GM18508 (cell line): Measurements from ENCODE around the gene PUS7.
"Not testable (repeated sequence)": the region's sequence is repeated elsewhere in the genome, so short reads cannot be mapped to it uniquely, and the experiment has no call there.

Source experiments
- ATAC-seq: cut with Tn5 transposase; IDR thresholded peaks from one replicate; pipeline ENCODE4 v1.9.1; 2021; ENCODE audit warnings: moderate number of reproducible peaks; ENCODE audit not compliant: insufficient read depth, unreplicated experiment

PUS7 gene, protein sequence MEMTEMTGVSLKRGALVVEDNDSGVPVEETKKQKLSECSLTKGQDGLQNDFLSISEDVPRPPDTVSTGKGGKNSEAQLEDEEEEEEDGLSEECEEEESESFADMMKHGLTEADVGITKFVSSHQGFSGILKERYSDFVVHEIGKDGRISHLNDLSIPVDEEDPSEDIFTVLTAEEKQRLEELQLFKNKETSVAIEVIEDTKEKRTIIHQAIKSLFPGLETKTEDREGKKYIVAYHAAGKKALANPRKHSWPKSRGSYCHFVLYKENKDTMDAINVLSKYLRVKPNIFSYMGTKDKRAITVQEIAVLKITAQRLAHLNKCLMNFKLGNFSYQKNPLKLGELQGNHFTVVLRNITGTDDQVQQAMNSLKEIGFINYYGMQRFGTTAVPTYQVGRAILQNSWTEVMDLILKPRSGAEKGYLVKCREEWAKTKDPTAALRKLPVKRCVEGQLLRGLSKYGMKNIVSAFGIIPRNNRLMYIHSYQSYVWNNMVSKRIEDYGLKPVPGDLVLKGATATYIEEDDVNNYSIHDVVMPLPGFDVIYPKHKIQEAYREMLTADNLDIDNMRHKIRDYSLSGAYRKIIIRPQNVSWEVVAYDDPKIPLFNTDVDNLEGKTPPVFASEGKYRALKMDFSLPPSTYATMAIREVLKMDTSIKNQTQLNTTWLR

DNA sequence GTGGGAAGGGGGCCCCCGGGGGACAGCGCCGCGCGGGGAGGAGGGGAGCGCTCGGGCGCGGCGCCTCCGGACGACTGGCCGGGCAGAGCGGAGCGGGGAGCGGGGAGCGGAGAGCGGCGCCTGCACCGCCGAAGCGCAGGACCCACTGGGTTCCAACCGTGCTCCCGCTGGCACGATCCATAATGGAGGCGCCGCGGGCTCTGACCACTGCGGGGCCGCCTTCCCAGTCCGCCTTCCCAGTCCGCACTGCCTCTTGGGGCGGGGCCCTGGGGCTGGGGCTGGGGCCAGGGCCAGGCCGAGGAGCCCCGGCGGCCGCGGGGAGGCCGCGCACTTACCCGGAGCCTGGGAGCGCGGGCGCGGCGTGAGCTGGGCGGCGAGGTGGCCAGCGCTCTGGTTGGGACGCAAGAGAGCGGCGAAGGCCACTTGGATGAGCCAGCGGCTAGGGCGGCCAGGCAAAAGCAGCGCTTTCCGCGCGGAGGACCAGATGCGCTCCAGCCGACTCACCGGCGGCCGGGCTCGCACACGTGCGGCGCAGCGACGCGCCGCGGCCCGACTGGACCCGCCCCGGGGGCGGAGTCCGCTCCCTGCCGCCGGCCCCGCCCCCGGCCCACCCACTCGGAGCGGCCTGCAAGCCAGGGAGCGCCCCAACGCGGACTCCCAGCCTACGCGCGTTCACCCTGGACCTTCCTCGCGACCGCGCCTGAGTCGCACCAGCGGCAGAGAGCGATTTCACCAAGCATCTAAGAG lies at the start of gene PUS7:
Gene PUS7, minus strand, starts transcription at position 555 of the 747 bp plus-strand sequence. CDS start 13,759 bp downstream, outside the sequence.
- peak; percentile 51 for ATAC-seq

GRCh38 chr7:105567821-105568220 lies 45.8 kb upstream of the PUS7 start:
- no peak for ATAC-seq

DNA sequence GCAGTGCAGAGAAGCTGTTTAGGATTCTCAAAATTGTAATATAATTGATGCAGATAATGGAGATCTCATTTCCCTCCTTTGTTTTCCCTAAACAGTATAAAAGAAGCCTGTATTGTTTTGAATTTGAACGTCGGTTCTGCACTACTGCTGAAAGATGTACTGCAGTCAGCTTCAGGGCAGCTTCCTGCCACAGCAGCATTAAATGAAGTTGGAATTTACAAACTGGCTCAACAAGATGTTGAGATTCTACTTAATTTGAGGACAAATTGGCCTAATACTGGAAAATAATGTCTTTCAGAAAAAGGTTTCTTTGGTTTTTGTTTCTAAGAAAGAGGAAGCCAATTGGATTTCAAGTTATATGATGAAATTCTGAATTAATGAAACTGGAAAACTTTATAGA lies 45.0 kb upstream of the PUS7 start:
- no peak for ATAC-seq

- no peak for ATAC-seq
Observed at GRCh38 chr7:105565190-105565589, 43.1 kb upstream of the PUS7 start.

- ATAC-seq, result no peak
Observed at GRCh38 chr7:105559926-105560325, 37.9 kb upstream of the PUS7 start.

DNA sequence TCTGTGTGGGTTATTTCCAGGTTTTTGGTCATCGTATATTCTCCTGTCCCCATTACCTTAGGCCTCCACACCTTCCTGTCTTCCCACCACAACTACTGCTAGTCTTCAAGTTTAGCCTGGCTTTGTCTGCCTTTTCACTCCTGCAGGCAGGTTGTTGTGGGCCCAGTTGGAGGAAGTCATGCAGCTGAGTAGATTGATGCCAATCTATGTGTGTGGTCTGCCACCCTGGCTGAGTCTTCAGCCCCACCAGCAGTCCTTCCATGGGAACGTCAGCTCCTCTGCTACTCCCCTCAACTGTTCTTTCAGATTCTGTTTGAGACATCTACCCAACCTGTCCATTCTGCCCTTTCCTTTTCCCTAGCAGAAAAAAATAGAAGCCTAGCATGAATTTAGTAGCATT lies 16.3 kb upstream of the PUS7 start:
- ATAC-seq, result no peak

DNA sequence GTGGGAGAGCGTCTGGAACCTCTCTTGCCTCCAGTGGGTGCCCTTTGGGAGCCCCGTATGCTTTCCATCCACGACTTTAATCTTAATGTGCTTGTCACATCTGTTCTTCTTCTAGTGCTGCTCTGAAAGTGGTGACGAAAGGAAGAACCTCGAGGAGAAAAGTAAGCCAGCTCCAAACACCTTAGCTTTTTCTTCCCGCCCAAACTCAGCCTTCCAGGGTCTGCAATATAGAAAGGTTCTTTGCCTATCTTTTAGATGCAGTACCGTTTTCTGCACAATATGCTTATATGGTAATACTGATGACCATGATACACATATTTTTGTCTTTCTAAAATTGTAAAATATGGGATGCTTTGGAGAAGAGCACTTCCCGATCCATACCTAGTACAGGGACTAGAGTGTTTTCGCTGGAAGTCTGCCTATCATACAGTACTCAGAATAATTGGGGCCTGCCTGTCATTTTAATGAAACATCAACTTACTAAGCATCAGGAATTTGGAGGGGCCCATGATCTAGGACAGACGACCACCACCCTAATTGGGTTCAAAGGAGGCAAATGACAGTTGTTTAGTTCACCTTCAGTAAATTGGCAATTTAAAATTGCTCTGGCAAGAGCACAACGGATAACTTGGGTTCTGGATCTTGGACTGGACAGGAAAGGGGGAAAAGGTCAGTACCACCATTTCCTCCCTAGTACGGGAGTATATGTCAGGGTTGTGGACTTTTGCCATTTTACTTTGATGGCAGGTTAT lies 10.8 kb upstream of the PUS7 start:
- no peak for ATAC-seq

GRCh38 chr7:105531792-105532671 lies 10.0 kb upstream of the PUS7 start, which contains the start of gene RINT1:
RINT1 (plus strand) TSS chr7:105532201; CDS start chr7:105532316, 115 bp downstream.
- ATAC-seq, result peak; percentile 86

DNA sequence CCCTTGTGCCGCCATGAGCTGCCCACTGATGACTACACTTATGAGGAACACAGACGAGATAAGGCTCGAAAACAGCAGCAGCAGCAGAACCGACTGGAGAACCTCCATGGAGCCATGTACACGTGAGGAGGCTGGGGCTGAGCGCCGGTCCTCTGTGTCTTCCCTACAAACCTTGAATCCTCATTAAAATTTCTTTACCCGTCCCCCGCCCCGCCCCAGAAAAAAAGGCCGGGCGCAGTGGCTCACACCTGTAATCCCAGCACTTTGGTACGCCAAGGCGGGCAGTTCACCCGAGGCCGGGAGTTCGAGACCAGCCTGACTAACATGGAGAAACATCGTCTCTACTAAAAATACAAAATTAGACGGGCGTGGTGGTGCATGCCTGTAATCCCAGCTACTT lies 8.5 kb upstream of the PUS7 start:
- no peak for ATAC-seq

DNA sequence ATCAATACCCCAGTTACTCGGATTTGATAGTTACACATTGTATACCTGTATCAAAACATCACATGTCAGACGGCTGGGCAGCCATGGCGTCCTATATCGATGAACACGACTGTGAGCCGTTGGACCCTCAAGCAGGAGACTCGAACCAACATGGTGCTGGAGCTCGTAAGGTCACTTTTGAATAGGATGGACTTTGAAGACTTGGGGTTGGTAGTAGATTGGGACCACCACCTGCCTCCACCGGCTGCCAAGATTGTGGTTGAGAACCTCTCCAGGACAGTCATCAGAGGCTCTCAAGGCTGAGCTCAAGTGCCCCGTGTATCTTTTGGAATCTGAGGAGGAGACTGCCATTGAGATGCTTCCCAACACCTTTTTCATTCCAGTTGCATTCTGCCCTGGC lies 8.1 kb upstream of the PUS7 start:
- ATAC-seq, result no peak

DNA sequence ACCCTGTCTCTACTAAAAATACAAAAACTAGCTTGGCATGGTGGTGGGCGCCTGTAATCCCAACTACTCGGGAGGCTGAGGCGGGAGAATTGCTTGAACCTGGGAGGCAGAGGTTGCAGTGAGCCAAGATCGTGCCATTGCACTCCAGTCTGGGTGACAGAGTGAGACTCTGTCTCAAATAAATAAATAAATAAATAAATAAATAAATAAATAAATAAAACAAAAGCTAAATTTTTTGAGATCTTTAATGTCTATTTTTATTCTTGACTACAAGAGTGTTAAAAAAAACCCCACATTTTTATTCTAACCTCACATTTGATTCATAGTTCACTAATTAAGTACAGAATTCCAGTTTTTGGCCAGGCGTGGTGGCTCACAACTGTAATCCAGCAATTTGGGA lies 5.7 kb upstream of the PUS7 start:
- ATAC-seq, result not testable (repeated sequence)

DNA sequence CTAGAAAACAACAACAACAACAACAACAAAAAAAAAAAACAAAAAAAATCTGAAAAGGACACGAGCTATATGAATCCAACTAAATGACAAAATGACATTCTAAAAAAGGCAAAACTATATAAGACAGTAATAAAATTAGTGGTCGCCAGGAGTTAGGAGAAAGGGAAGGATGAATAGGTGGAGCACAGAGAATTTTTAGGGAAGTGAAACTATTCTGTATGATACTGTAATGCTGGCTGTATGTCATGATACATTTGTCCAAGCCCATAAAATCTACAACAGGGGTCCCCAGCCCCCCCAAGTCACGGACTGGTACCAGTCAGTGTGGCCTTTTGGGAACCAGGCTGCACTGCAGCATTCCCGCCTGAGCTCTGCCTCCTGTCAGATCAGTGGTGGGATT lies 2.8 kb upstream of the PUS7 start:
- no peak for ATAC-seq

DNA sequence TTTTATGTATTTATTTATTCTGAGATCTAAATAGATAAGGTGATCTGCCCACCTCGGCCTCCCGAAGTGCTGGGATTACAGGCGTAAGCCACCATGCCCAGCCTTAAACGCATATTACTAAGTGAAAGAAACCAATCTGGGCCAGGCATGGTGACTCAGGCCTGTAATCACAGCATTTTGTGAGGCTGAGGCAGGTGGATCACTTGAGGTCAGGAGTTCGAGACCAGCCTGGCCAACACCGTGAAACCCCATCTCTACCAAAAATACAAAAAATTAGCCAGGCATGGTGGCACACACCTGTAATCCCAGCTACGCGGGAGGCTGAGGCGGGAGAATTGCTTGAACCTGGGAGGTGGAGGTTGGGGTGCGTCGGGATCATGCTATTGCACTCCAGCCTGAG lies 2.4 kb upstream of the PUS7 start:
- not testable (repeated sequence) for ATAC-seq

DNA sequence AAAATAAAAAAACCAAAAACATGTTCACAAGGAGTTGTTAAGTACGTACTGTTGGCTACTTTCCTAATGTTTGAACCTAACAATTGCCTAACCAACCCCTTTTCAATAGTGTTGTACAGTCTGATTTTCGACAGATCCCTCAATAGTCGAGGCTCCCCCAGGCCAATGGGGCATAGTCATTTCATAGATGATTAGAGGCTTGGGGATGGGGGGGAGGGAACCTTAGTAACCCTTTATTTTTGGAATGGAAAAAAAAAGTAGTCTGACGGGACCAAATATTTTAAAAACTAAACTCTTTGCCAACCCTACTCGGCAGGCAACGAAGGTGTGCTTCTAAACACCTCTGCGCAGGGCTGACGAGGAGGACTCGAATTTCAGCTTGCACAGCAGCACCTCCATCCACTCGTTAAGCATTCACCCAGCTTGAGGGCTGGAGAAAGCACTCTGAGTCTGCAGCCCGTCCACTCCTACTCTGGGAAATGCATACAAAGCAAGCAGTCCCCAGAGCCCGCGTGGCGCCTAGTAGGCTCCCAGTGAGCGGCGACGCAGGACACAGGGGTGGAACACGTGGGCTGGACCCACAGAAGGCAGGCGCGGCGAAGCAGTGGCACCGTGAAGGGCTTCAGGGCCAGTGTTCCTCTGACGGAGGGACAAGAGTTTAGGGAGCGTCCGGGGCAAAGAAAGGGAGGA lies 899 bp downstream of the PUS7 start:
- peak; percentile 16 for ATAC-seq

DNA sequence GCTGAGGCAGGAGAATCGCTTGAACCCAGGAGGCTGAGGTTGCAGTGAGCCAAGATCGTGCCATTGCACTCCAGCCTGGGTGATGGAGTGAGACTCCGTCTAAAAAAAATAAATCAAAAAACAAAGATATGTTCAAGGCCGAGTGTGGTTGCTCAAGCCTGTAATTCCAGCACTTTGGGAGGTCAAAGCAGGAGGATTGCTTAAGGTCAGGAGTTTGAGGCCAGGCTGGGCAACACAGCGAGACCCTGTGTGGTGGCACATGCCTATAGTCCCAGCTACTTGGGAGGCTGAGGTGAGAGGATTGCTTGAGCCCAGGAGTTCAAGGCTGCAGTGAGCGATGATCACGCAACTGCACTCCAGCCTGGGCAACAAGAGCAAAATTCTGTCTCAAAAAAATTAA lies 1.5 kb downstream of the PUS7 start:
- ATAC-seq, result not testable (repeated sequence)

DNA sequence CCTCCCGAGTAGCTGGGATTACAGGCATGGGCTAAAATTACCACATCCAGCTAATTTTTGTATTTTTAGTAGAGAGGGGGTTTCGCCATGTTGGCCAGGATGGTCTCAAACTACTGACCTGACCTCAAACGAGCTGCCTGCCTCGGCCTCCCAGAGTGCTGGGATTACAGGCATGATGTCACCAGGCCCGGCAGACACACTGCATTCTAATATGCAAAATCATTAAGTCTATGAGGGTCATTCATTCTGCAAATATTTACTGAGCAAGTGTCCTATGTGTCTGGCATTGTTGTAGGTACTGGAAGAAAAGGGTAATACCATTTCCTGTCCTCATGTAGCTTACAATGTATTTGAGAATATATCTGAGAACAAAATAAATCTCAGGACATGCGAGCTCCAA lies 2.7 kb downstream of the PUS7 start:
- no peak for ATAC-seq

DNA sequence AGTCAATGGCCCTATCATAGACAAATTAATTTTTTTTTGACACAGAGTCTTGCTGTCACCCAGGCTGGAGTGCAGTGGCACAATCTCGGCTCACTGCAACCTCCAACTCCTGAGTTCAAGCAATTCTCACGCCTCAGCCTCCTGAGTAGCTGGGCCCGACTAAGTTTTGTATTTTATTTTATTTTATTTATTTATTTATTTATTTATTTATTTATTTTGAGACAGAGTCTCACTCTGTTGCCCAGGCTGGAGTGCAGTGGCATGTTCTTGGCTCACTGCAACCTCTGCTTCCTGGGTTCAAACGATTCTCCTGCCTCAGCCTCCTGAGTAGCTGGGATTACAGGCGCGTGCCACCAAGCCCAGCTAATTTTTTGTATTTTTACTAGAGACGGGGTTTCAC lies 6.5 kb downstream of the PUS7 start:
- ATAC-seq, result not testable (repeated sequence)

DNA sequence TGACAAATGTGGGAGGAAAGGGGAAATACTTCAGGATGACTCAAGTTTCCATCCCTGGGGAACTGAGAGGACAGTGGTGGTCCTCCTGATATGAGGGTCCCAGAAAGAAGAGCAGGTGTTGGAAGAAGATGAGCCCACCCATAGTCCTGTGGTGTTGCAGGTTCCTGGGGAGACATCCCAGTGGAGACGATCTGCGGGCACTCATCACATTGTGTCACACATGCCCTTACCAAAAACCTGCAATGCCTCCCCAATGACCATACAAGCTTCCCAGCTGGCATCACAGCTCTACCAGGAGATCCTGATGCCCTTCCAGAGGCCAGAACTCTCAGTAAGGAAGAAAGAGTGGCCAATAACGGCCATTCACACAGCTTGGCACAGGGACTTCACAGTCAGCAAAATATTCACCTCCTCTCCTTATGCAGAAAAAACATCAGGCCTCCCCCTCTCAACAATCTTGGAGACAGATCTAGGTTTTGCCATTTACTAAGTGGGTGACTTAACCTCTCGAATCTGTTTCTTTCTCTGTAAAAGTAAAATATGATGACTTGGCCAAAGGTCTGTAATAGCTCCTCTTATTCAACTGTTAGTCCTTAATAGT lies 9.0 kb downstream of the PUS7 start:
- ATAC-seq, result no peak
